ENCODE results near the gene OLFML2A. TPM values are rescaled to one million over a fixed set of nuclear protein-coding genes. Genes with fewer than 3 reads are reported as not detected.
A peak's percentile ranks its signal among the peaks of the same experiment; 100 is the strongest.

OLFML2A gene
- total and polyA plus RNA-seq, 2 of the 13 experiments (the other 11 are each of a cell fraction or from before 2014, with no cell fraction given): 0.01 to 0.02 TPM

DNA sequence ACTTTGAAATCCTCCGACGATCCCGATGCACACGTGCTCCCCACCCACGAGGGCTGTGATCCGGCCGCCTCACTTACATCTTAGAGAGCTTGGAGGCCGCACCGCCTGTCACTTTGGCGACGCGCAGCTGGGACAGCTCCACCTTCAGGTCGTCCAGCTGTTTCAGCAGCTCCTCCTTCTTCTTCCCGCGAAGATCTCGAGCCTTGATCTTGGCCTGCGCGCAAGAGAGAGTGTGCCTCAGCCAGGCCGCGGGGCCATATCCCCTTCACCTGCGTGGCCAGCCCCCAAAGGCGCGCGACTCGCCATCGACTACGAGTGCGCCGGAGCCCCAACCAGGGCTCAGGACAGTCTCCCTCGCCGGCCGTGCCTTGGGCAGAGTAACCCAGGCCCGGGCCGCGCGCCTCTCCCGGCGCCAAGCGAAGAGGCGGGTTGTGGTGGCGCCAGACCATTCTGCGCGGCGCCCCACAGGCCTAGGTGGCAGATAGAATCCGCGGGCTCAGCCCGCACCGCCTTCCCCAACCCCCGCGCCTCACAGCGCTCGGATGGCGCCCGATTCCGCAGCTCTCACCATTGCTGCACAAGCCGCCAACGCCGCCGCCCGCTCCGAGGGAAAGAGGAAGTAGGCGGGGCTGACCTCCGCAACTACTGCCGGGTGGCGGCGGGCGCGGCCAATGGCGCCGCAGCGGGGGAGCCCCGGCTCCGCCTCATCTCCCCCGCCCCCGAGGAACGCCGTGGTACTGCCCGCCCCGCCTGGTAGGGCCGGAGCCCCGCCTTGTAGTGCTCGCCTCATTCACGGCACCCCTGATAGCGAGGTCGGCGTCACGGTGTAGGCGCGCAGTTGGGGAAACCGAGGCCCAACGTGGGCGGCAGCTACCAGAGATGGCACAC, 84.7 kb downstream of the OLFML2A start, which contains the start of the genes ARPC5L and RPL35 (continued):
- TF ChIP-seq, protein P1, sequence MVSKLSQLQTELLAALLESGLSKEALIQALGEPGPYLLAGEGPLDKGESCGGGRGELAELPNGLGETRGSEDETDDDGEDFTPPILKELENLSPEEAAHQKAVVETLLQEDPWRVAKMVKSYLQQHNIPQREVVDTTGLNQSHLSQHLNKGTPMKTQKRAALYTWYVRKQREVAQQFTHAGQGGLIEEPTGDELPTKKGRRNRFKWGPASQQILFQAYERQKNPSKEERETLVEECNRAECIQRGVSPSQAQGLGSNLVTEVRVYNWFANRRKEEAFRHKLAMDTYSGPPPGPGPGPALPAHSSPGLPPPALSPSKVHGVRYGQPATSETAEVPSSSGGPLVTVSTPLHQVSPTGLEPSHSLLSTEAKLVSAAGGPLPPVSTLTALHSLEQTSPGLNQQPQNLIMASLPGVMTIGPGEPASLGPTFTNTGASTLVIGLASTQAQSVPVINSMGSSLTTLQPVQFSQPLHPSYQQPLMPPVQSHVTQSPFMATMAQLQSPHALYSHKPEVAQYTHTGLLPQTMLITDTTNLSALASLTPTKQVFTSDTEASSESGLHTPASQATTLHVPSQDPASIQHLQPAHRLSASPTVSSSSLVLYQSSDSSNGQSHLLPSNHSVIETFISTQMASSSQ (IDR thresholded peaks at IDR 0.05; ENCODE audit: low read depth): no peak; the same call in 1 of the 2 replicates
- TF ChIP-seq, protein P1 (CRISPR knock-in tag; IDR thresholded peaks at IDR 0.05; ENCODE audit: borderline replicate concordance): peak; percentile 46; the same call in 1 of the 2 replicates
- TF ChIP-seq TBX2 (CRISPR knock-in tag; IDR thresholded peaks at IDR 0.05; ENCODE audit: borderline replicate concordance): peak; percentile 70
- TF ChIP-seq IKZF4 (CRISPR knock-in tag; IDR thresholded peaks at IDR 0.05; ENCODE audit: borderline replicate concordance, low read depth, not compliant biosample characterization): peak; percentile 42
- TF ChIP-seq RFX1 (IDR thresholded peaks at IDR 0.05): no peak
- no peak for TF ChIP-seq ZNF75D (CRISPR knock-in tag; IDR thresholded peaks at IDR 0.05; ENCODE audit: borderline replicate concordance)
- no peak; the same call in 1 of the 2 replicates for TF ChIP-seq ZNF570 (CRISPR knock-in tag; IDR thresholded peaks at IDR 0.05; ENCODE audit: borderline replicate concordance)
- TF ChIP-seq, protein P2, sequence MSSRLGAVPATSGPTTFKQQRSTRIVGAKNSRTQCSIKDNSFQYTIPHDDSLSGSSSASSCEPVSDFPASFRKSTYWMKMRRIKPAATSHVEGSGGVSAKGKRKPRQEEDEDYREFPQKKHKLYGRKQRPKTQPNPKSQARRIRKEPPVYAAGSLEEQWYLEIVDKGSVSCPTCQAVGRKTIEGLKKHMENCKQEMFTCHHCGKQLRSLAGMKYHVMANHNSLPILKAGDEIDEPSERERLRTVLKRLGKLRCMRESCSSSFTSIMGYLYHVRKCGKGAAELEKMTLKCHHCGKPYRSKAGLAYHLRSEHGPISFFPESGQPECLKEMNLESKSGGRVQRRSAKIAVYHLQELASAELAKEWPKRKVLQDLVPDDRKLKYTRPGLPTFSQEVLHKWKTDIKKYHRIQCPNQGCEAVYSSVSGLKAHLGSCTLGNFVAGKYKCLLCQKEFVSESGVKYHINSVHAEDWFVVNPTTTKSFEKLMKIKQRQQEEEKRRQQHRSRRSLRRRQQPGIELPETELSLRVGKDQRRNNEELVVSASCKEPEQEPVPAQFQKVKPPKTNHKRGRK (CRISPR knock-in tag; IDR thresholded peaks at IDR 0.05): no peak
- peak; percentile 90 for TF ChIP-seq ZNF431 (CRISPR knock-in tag; IDR thresholded peaks at IDR 0.05; ENCODE audit: borderline replicate concordance, low read depth)
- TF ChIP-seq ZNF101 (CRISPR knock-in tag; IDR thresholded peaks at IDR 0.05; ENCODE audit: borderline replicate concordance, low read depth): 0 out of 2 replicates have a peak, but pooled peaks have one; percentile 36
- 0 out of 2 replicates have a peak, but pooled peaks have one; percentile 17 for TF ChIP-seq ZNF83 (CRISPR knock-in tag; IDR thresholded peaks at IDR 0.05; ENCODE audit: borderline replicate concordance)
- TF ChIP-seq, protein P3, sequence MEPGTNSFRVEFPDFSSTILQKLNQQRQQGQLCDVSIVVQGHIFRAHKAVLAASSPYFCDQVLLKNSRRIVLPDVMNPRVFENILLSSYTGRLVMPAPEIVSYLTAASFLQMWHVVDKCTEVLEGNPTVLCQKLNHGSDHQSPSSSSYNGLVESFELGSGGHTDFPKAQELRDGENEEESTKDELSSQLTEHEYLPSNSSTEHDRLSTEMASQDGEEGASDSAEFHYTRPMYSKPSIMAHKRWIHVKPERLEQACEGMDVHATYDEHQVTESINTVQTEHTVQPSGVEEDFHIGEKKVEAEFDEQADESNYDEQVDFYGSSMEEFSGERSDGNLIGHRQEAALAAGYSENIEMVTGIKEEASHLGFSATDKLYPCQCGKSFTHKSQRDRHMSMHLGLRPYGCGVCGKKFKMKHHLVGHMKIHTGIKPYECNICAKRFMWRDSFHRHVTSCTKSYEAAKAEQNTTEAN (CRISPR knock-in tag; conservative IDR thresholded peaks at IDR 0.05): no peak
- TF ChIP-seq, protein P4, sequence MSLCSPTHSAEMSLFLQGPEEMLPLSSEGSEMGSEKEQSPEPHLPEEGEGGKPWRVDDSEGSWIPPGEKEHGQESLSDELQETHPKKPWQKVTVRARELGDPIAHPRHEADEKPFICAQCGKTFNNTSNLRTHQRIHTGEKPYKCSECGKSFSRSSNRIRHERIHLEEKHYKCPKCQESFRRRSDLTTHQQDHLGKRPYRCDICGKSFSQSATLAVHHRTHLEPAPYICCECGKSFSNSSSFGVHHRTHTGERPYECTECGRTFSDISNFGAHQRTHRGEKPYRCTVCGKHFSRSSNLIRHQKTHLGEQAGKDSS (CRISPR knock-in tag; IDR thresholded peaks at IDR 0.05; ENCODE audit: borderline replicate concordance, low read depth): peak; percentile 20; the same call in 1 of the 2 replicates
- TF ChIP-seq GPN1 (CRISPR knock-in tag; IDR thresholded peaks at IDR 0.05; ENCODE audit: borderline replicate concordance): no peak
- no peak for TF ChIP-seq ZEB1 (IDR thresholded peaks at IDR 0.05; ENCODE audit: insufficient replicate concordance, low read depth)
- TF ChIP-seq, protein P5, sequence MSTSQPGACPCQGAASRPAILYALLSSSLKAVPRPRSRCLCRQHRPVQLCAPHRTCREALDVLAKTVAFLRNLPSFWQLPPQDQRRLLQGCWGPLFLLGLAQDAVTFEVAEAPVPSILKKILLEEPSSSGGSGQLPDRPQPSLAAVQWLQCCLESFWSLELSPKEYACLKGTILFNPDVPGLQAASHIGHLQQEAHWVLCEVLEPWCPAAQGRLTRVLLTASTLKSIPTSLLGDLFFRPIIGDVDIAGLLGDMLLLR (CRISPR knock-in tag; IDR thresholded peaks at IDR 0.05): no peak; the same call in 1 of the 2 replicates
- TF ChIP-seq ZNF24 (IDR thresholded peaks at IDR 0.05): peak; percentile 90

All from HepG2 (cell line).